Heart left ventricle (tissue), 16 donors: ENCODE measurements around the gene SFT2D3. TPM values are rescaled to one million over a fixed set of nuclear protein-coding genes. Genes with fewer than 3 reads are reported as not detected.

Experiments used
- ATAC-seq, 4 donors: fragments of 200-7000 bp; cut with Tn5 transposase; one replicate each; pipeline ENCODE4 v1.9.1; 2020 to 2022; ENCODE audit warnings: moderate library complexity in 4 of 4, mild to moderate bottlenecking in 3 of 4, moderate number of reproducible peaks in 1 of 4
- DNase-seq, 5 donors: peaks; one replicate each; pipeline ENCODE4 v3.0.0-alpha.2; 2020
- H3K27ac ChIP-seq, 12 donors: fragments of 200-600 bp; sonication (generic) in 4 of 12; one replicate each; pipeline versions ENCODE4 v1.5.0 to v1.8.0; 2016 to 2022; ENCODE audit warnings: mild to moderate bottlenecking in 2 of 12
- H3K27me3 ChIP-seq, 9 donors: fragments of 200-600 bp; sonication (generic) in 2 of 9; one replicate each; pipeline versions ENCODE4 v1.5.1 to v1.8.0; 2016 to 2022; ENCODE audit warnings: mild to moderate bottlenecking in 3 of 9
- H3K36me3 ChIP-seq, 9 donors: fragments of 200-600 bp; sonication (generic) in 2 of 9; one replicate each; pipeline versions ENCODE4 v1.5.0 to v1.8.0; 2018 to 2022; ENCODE audit warnings: mild to moderate bottlenecking in 2 of 9
- H3K4me1 ChIP-seq, 12 donors: fragments of 200-600 bp; sonication (generic) in 4 of 12; one replicate each; pipeline versions ENCODE4 v1.5.0 to v1.8.0; 2016 to 2022; ENCODE audit warnings: mild to moderate bottlenecking in 3 of 12
- H3K4me3 ChIP-seq, 12 donors: fragments of 200-600 bp; sonication (generic) in 4 of 12; one replicate each; pipeline versions ENCODE4 v1.5.0 to v1.8.0; 2017 to 2022; ENCODE audit warnings: mild to moderate bottlenecking in 9 of 12, moderate library complexity in 4 of 12
- H3K9me3 ChIP-seq, 12 donors: fragments of 200-600 bp; sonication (generic) in 4 of 12; one replicate each; pipeline versions ENCODE4 v1.5.0 to v1.8.0; 2016 to 2022; ENCODE audit warnings: mild to moderate bottlenecking in 1 of 12
- CTCF ChIP-seq, 12 donors: fragments of 200-600 bp; sonication (generic) in 4 of 12; IDR thresholded peaks; one replicate each; pipeline versions ENCODE4 v1.5.0 to v1.8.0; 2018 to 2022; ENCODE audit warnings: antibody characterized with exemption in 12 of 12, mild to moderate bottlenecking in 5 of 12
- POLR2A ChIP-seq, 2 donors: fragments of 450-650 bp; IDR thresholded peaks; one replicate each; pipeline ENCODE4 v1.6.1; 2017; ENCODE audit warnings: antibody characterized with exemption in 2 of 2, mild to moderate bottlenecking in 2 of 2, moderate library complexity in 2 of 2
- whole genome bisulfite sequencing, 4 donors: extraction: QIAGEN DNeasy Blood & Tissue Kit in 2 of 4; methylation state at CpG; one replicate each; pipeline versions ENCODE4 v1.1.5 to v1.1.7; 2013 to 2018; 5-methylcytosine and 5-hydroxymethylcytosine counted together
- intact Hi-C, 10 donors: fragments of 100-400 bp; cut with DNase I; formaldehyde crosslinking; loops; one replicate each; pipeline versions ENCODE4 v1.11.1 to v1.14.2; 2022
- polyA plus RNA-seq, 2 donors: library from polyadenylated mRNA; stranded (reverse); fragments of 200-250 nt; gene quantifications; one replicate each; pipeline ENCODE4 v1.2.3, GENCODE V29; 2013
- total RNA-seq, 9 donors: library from RNA; depleted of rRNA in 2 of 9; stranded (reverse); fragments of >200 nt in 2 of 9; fragmentation: NEBNext Ultra II Directional in 3 of 9; extraction: Animal tissue kit (Norgen Biotek cat#: 25700) in 3 of 9; gene quantifications; one replicate each; pipeline versions ENCODE4 v1.1.0 to v1.2.4, GENCODE V29; 2016 to 2023
- donor health status: ischemic (EF 13 %, LVEDD 7.1; RV severe dilation, severe dysfunction).
- donor health status: healthy with polysubstance abuse.
- donor health status: DM: no; HTN: yes; CAD: no.
- donor health status: DM: no; HTN: no; CAD: no.
- donor health status: ischemic (EF 25% LVEDD 6.9; RV normal size, moderate dysfunction).
- donor health status: ischemic (EF 25% LVEDD 5.7; RV mildly dilated, moderate dysfunction).
- donor health status: healthy.
- donor health status: DM: yes; HTN: yes; CAD: no.
- donor health status: ischemic (EF 35%, LVEDD 5.7; RV mildly dilated, moderate dysfunction).
- donor health status: nonischemic (EF 11% LVEDD 7.7; RV severe dilation, severe dysfunction).
- donor health status: DM: yes; HTN: yes; CAD: no.
- donor health status: PGD.
- donor health status: ischemic (EF 29% LVEDD 5.4; RV normal size, mild dysfunction).
- donor health status: nonischemic (EF 23%, LVEDD 6.1; RV moderate dilation, normal function).

The SFT2D3 gene
- total and polyA plus RNA-seq, 11 donors = 2.4 to 5.2 (median 3.6) TPM

GRCh38 chr2:127704641-127705390, 3.5 kb downstream of the SFT2D3 start:
- peak overlapping the region in 2 of 12 donors; percentile 1 to 12 for H3K27ac ChIP-seq
- intact Hi-C loops = loop anchor here in 9 of 10 donors (5.0 to 10.0 kb wide), 7 partner anchors 53 to 190 kb away; partner anchors contain the start of genes IWS1 (in 4 of the 9), POLR2D (in 4 of the 9) and WDR33 (in 3 of the 9)
- H3K36me3 ChIP-seq = peaks cover 0 to 60% (median 45%) of the 10 kb centered on the region in 9 donors

GRCh38 chr2:127705391-127706065, 4.2 kb downstream of the SFT2D3 start:
- intact Hi-C loops = loop anchor here in 6 of 10 donors (10.0 kb wide), 3 partner anchors 149 to 191 kb away; partner anchors contain the start of genes IWS1 (in 2 of the 6) and POLR2D (in 2 of the 6)
- peak overlapping the region in 2 of 12 donors; percentile 1 to 12 for H3K27ac ChIP-seq
- peaks cover 0 to 66% (median 52%) of the 10 kb centered on the region in 9 donors for H3K36me3 ChIP-seq
- DNase-seq (no peak), ATAC-seq (no peak)
- no peak for TF ChIP-seq CTCF (IDR thresholded peaks at IDR 0.05)
- no peak for TF ChIP-seq POLR2A (IDR thresholded peaks at IDR 0.05)
- no peak overlapping the region for H3K4me3 ChIP-seq
- peaks cover 0 to 65% (median 35%) of the 10 kb centered on the region in 12 donors for H3K4me1 ChIP-seq
- no peaks in the 10 kb centered on the region for H3K9me3 ChIP-seq
- WGBS, 4 donors = 63 to 77% (median 75%) methylated on average over 5 of the region's 5 CpGs
- H3K27me3 ChIP-seq = no peaks in the 10 kb centered on the region

More at GRCh38 chr2:127704641-127705390, 3.5 kb downstream of the SFT2D3 start:
- H3K4me3 ChIP-seq = no peak overlapping the region
- ATAC-seq (no peak), DNase-seq (no peak)
- no peaks in the 10 kb centered on the region for H3K9me3 ChIP-seq
- H3K4me1 ChIP-seq = peaks cover 0 to 62% (median 38%) of the 10 kb centered on the region in 12 donors
- WGBS, 4 donors = 67 to 76% (median 70%) methylated on average over 5 of the region's 5 CpGs
- H3K27me3 ChIP-seq = no peaks in the 10 kb centered on the region
- TF ChIP-seq CTCF (IDR thresholded peaks at IDR 0.05) (no peak), POLR2A (IDR thresholded peaks at IDR 0.05) (no peak)

- 84 to 89% (median 87%) methylated on average over 14 of the region's 14 CpGs for WGBS, 4 donors
- H3K4me1 ChIP-seq = peaks cover 0 to 62% (median 31%) of the 10 kb centered on the region in 12 donors
- H3K9me3 ChIP-seq = no peaks in the 10 kb centered on the region
- TF ChIP-seq CTCF (IDR thresholded peaks at IDR 0.05) (no peak), POLR2A (IDR thresholded peaks at IDR 0.05) (no peak)
- ATAC-seq = no peak
- H3K27me3 ChIP-seq = no peaks in the 10 kb centered on the region
- peak overlapping the region in 3 of 12 donors; percentile 3 to 22 (median 13) for H3K27ac ChIP-seq
- DNase-seq = no peak
- H3K36me3 ChIP-seq = peaks cover 0 to 75% (median 55%) of the 10 kb centered on the region in 9 donors
- H3K4me3 ChIP-seq = no peak overlapping the region
- intact Hi-C loops = loop anchor here in 6 of 10 donors (10.0 kb wide), 3 partner anchors 148 to 192 kb away; partner anchors contain the start of genes IWS1 (in 2 of the 6) and POLR2D (in 2 of the 6)
Observed at GRCh38 chr2:127706215-127706990, 5.1 kb downstream of the SFT2D3 start.
